Tibial nerve (tissue), 4 donors: ENCODE data around the gene ALPI. TPM values are rescaled to one million over a fixed set of nuclear protein-coding genes. Genes with fewer than 3 reads are reported as not detected.

Experiments
- DNase-seq, 2 donors: peaks; one replicate each; pipeline ENCODE4 v3.0.0-alpha.2; 2019; ENCODE audit warnings: low spot score in 2 of 2
- H3K27ac ChIP-seq, 4 donors: fragments of 200-600 bp; sonication (generic) in 3 of 4; one replicate each; pipeline ENCODE4 v1.5.1; 2017 to 2019; ENCODE audit warnings: mild to moderate bottlenecking in 1 of 4
- H3K27me3 ChIP-seq, 2 donors: fragments of 200-600 bp; sonication (generic) in 1 of 2; one replicate each; pipeline versions ENCODE4 v1.5.1 to v1.6.0; 2017 to 2019
- H3K36me3 ChIP-seq, 3 donors: fragments of 200-600 bp; sonication (generic); one replicate each; pipeline ENCODE4 v1.5.1; 2018 to 2019
- H3K4me1 ChIP-seq, 4 donors: fragments of 200-600 bp; sonication (generic) in 3 of 4; one replicate each; pipeline ENCODE4 v1.5.1; 2017 to 2019
- H3K4me3 ChIP-seq, 4 donors: fragments of 200-600 bp; sonication (generic) in 3 of 4; one replicate each; pipeline ENCODE4 v1.5.1; 2017 to 2019; ENCODE audit warnings: mild to moderate bottlenecking in 1 of 4, moderate library complexity in 1 of 4
- H3K9me3 ChIP-seq, 4 donors: fragments of 200-600 bp; sonication (generic) in 3 of 4; one replicate each; pipeline ENCODE4 v1.5.1; 2017 to 2019
- EP300 ChIP-seq, 2 donors: sonication (generic); formaldehyde crosslinking; IDR thresholded peaks; one replicate each; pipeline ENCODE4 v1.6.1; 2017; ENCODE audit warnings: antibody characterized with exemption in 2 of 2, mild to moderate bottlenecking in 1 of 2
- POLR2A ChIP-seq, 2 donors: fragments of 450-650 bp; IDR thresholded peaks; one replicate each; pipeline ENCODE4 v1.6.1; 2017; ENCODE audit warnings: antibody characterized with exemption in 2 of 2, mild to moderate bottlenecking in 2 of 2, moderate library complexity in 2 of 2
- WGBS, 2 donors: methylation state at CpG; one replicate each; pipeline ENCODE4 v1.1.5; 2018; 5-methylcytosine and 5-hydroxymethylcytosine counted together
- total RNA-seq, 4 donors: library from RNA; depleted of rRNA; stranded (reverse); fragments of >200 nt; gene quantifications; one replicate each; pipeline ENCODE4 v1.1.0, GENCODE V29; 2016
- TF ChIP-seq, protein P1 (sequence below), 5 experiments: fragments of 200-600 bp in 3 of 5; fragments of 450-650 bp in 2 of 5; sonication (generic) in 3 of 5; IDR thresholded peaks; one replicate each; pipeline ENCODE4 v1.5.1; 2016 to 2019; ENCODE audit warnings: antibody characterized with exemption in 5 of 5, mild to moderate bottlenecking in 3 of 5, moderate library complexity in 2 of 5

The ALPI gene
- total RNA-seq, 4 donors from 2014 or later, result not detected

DNA sequence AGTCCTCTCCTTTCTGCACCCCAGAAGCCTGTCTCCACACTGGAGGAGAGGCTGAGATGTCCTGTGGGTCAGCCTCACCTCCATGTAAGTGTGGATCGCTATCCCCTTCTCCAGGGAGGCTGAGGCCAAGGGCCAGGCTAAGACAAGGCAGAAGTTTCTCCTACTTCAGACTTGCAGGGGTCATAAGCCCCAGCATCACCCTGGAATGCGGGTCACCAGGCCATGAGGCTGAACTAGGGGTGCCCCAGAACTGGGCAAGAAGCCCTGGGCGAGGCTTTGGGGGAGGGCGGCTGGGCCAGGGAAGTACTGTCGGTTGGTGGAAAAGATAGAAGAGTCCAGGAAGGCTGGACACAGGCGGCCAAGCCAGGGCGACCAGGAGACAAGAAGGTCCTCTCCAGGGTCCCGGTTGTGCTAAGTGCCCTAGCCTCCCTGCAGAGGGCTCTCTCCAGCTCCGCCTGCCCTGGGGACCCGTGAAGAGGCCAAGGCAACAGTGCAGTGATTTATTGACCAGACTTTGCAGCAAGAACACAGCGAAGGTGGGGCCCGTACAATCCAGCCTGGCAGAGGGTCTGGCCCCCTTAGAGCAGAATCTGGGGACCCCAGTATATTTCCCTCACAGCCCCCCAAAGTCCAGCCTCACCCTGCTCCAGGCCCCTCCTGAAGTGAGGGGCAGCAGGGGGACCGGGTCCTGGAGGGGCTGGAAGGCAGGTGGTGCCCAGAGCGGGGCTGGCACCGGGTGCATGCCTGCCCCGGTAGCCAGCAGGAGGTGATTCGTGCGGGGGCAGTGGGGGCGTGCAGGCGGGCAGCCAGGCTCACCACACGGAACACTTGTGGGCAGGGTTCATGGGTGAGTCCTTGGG, 23.6 kb downstream of the ALPI start:
- no peak overlapping the region for H3K4me3 ChIP-seq
- WGBS, 2 donors, result 72 to 76% methylated on average over 21 of the region's 21 CpGs
- H3K4me1 ChIP-seq, result no peaks in the 10 kb centered on the region
- TF ChIP-seq POLR2A (IDR thresholded peaks at IDR 0.05) (no peak), EP300 (IDR thresholded peaks at IDR 0.05) (no peak)
- TF ChIP-seq, protein P1, sequence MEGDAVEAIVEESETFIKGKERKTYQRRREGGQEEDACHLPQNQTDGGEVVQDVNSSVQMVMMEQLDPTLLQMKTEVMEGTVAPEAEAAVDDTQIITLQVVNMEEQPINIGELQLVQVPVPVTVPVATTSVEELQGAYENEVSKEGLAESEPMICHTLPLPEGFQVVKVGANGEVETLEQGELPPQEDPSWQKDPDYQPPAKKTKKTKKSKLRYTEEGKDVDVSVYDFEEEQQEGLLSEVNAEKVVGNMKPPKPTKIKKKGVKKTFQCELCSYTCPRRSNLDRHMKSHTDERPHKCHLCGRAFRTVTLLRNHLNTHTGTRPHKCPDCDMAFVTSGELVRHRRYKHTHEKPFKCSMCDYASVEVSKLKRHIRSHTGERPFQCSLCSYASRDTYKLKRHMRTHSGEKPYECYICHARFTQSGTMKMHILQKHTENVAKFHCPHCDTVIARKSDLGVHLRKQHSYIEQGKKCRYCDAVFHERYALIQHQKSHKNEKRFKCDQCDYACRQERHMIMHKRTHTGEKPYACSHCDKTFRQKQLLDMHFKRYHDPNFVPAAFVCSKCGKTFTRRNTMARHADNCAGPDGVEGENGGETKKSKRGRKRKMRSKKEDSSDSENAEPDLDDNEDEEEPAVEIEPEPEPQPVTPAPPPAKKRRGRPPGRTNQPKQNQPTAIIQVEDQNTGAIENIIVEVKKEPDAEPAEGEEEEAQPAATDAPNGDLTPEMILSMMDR (IDR thresholded peaks at IDR 0.05), result no peak
- H3K27ac ChIP-seq, result no peak overlapping the region
- no peak for DNase-seq
- H3K36me3 ChIP-seq, result no peaks in the 10 kb centered on the region
- peaks cover 0 to 36% of the 10 kb centered on the region in 2 donors for H3K27me3 ChIP-seq
- no peaks in the 10 kb centered on the region for H3K9me3 ChIP-seq

DNA sequence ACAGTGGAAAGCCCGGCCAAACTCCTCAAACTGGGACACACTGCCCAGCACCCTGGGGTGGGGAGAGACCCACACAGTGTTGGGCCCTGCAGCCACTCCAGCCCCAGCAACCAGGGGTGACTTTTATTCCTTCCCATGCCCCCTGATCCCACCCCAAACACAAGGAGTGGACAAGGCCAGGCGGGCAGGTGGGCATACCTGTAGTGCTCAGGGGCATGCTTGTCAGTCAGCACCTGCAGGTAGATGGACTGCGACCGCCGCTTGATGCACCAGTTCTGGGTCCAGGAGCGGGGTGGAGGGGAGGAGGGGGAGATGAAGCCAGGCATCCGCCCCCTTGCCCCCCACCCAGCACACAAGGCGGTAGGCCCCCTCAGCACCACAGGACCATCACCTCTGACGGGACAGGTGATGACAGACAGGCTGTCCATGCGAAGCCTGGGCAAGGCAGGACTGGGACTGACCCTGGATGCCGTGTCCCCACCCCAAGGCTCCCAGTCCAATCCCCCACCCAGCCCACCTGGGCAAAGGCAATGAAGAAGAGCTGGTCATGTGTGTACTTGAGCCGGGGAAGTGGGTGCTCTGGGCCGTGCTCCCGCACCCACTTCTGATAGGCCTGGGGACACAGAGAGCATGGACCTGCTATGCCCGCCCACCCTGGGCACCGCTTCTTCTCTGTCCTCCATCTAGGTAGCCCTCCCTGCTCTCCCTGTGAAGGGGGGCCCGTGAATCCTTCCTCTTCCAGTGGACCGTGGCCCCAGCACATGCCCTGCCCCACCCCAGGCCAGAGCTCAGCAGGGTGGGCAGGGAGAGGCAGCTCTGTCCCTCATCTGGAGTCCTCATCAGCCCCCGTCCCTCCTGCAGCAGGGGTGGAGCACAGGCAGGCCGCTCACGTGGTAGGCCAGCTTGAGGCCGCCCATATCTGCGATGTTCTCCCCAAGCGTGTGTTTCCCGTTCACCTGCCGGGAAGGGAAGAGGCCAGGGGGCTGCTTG, 24.5 kb downstream of the ALPI start:
- Histone ChIP-seq H3K27me3 (peaks cover 0 to 45% of the 10 kb centered on the region in 2 donors), H3K36me3 (no peaks in the 10 kb centered on the region), H3K4me3 (no peak overlapping the region), H3K4me1 (peaks cover 0 to 5% (median 0%) of the 10 kb centered on the region in 4 donors), H3K9me3 (no peaks in the 10 kb centered on the region), H3K27ac (no peak overlapping the region)
- TF ChIP-seq POLR2A (IDR thresholded peaks at IDR 0.05) (no peak), EP300 (IDR thresholded peaks at IDR 0.05) (no peak)
- TF ChIP-seq, protein P1 (IDR thresholded peaks at IDR 0.05), result no peak
- 83 to 85% methylated on average over 21 to 24 of the region's 26 CpGs for WGBS, 2 donors
- no peak for DNase-seq

DNA sequence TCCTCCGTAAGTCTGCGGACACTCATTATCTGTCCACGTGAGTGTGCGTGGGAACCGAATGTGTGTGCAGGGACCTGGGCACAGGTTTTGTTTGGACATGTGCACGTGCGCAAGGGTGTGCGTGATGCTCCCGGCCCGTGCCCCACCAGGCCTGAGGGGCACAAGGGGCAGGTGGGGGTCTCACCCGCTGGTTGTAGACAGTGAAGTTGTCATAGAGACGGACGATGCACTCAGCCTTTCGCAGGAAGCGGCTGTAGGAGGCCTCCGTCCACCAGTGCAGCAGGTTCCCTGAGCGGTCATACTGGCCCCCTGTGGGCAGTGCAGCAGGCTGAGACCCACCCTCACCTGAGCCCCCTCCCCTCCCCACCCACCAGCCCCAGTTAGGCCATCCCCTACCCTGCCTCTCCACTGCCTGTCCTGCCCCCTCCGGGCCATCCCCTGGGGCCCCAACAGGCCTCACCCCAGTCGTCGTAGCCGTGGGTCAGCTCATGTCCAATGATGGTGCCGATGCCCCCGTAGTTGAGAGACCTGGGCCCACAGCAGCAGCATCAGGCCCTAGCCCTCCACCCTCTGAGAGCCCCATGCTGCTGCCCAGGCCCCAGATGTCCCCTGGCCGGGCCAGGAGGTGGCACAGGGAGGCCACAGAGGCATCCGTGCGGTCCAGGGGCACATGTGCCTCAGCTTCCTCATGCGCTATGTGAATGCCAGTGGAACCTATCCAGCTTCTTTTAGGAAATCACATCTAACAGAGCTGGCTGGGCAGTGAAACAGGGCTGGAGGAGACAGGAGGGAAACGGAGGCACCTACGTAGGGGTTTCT, 25.6 kb downstream of the ALPI start:
- WGBS, 2 donors, result 88% methylated on average over 25 to 27 of the region's 29 CpGs
- TF ChIP-seq, protein P1 (IDR thresholded peaks at IDR 0.05), result no peak
- TF ChIP-seq POLR2A (IDR thresholded peaks at IDR 0.05) (no peak), EP300 (IDR thresholded peaks at IDR 0.05) (no peak)
- no peak for DNase-seq
- H3K27me3 ChIP-seq, result peaks cover 0 to 47% of the 10 kb centered on the region in 2 donors
- no peak overlapping the region for H3K27ac ChIP-seq
- no peaks in the 10 kb centered on the region for H3K9me3 ChIP-seq
- H3K36me3 ChIP-seq, result no peaks in the 10 kb centered on the region
- peaks cover 0 to 15% (median 0%) of the 10 kb centered on the region in 4 donors for H3K4me1 ChIP-seq
- H3K4me3 ChIP-seq, result no peak overlapping the region

DNA sequence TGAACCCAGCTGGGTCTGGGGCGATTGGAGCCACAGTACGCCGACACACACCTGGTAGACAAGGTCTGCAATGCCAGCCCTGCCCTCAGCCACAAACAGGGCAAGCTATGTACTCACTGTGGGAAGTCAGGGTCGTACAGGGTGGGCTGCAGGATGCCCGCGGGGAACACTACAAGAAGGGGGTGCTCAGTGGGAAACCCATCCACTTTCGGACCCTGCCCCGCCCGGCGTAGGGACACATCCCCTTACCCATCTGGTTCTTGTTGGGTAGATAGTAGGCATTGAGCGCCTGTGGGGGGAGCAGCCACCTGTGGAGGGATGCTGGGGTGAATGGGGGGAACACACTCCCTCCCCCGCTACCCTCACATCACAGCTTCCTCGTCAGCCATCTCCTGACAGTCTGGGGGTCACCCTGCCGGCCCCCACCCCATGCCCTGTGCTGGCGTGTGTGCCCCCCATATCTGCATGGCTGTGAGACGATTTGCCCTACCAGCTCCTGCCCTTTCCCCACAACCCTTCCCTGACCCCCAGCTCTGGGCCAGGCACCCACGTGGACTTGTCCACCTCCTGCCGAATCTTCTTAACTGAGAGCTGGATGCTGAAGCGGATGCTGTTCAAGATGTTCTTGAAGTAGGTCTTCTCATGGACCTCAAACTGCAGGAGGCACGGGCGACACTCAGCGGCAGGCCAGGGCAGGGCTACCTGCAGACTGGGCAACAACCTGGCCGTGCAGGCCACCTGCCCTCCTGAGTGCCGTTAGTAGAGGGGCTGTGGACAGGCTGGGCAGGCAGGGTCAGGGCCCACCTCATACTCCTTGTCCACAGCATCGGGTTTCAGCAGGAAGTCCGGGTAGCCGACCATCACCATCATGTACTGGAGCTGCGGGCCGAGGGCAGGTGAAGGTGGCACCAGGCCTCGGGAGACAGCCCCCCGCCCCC, 26.6 kb downstream of the ALPI start:
- TF ChIP-seq, protein P1 (IDR thresholded peaks at IDR 0.05), result no peak
- TF ChIP-seq POLR2A (IDR thresholded peaks at IDR 0.05), result no peak
- TF ChIP-seq EP300 (IDR thresholded peaks at IDR 0.05), result no peak
- 86 to 92% methylated on average over 25 to 30 of the region's 31 CpGs for WGBS, 2 donors
- Histone ChIP-seq H3K27me3 (peaks cover 0 to 55% of the 10 kb centered on the region in 2 donors), H3K27ac (no peak overlapping the region), H3K36me3 (no peaks in the 10 kb centered on the region), H3K9me3 (no peaks in the 10 kb centered on the region), H3K4me1 (peaks cover 0 to 25% (median 0%) of the 10 kb centered on the region in 4 donors), H3K4me3 (no peak overlapping the region)
- DNase-seq, result no peak
